Tibial nerve (tissue), 3 donors: ENCODE measurements around the gene NRXN3.

ENCODE experiments used
- CTCF ChIP-seq, 5 experiments: fragments of 200-600 bp in 3 of 5; fragments of 450-650 bp in 2 of 5; sonication (generic) in 3 of 5; IDR thresholded peaks; one replicate each; pipeline ENCODE4 v1.5.1; 2016 to 2019; ENCODE audit warnings: antibody characterized with exemption in 5 of 5, mild to moderate bottlenecking in 3 of 5, moderate library complexity in 2 of 5
- POLR2A ChIP-seq, 2 donors: fragments of 450-650 bp; IDR thresholded peaks; one replicate each; pipeline ENCODE4 v1.6.1; 2017; ENCODE audit warnings: antibody characterized with exemption in 2 of 2, mild to moderate bottlenecking in 2 of 2, moderate library complexity in 2 of 2

DNA sequence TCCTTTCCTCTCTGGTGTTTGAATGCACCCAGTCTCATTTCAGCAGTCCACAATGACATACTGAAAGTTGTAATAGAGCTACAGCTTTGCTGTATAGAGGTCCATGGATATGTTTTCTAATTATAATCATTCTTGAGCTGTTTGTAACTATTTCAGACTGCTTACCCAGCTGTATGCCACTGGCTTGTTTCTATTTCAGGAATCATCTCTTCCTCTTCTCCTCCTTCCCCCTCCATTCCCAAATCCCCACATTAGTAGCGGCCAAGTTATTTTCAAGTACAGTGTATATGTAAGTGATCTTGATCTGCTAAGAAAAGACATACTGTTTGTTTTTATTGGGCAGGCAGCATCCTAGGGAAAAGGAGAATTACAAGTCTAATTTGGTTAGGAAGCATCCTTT, 1266.2 kb downstream of the NRXN3 start:
- TF ChIP-seq CTCF (IDR thresholded peaks at IDR 0.05) = no peak
- TF ChIP-seq POLR2A (IDR thresholded peaks at IDR 0.05) = no peak
